ENCODE results near the gene PTPRJ.

PTPRJ gene

DNA sequence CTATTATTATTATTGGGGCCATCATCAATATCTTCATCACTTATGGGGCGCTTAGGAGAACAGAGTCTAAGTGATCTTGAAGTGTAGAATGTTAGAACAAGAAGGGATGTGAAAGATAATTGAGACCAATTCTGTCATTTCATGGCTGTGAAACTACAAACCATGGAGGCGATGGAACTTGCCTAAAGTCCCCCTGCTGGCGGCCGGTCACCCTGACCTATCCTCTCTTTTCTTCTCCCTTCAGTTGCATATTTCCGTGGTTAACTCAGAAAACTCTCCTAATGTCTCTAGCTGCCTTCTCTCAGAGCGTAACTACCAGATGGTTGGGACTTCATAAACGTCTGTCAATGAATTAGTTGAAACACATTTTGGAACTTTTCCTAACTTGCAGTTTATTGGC is 229.7 kb downstream of the PTPRJ start:
- CTCF ChIA-PET: interaction anchor here (2.3 kb wide), 1 partner anchor 10 kb away, joined by 5 read pairs; no protein-coding TSS in a partner anchor
- TF ChIP-seq, protein P1, sequence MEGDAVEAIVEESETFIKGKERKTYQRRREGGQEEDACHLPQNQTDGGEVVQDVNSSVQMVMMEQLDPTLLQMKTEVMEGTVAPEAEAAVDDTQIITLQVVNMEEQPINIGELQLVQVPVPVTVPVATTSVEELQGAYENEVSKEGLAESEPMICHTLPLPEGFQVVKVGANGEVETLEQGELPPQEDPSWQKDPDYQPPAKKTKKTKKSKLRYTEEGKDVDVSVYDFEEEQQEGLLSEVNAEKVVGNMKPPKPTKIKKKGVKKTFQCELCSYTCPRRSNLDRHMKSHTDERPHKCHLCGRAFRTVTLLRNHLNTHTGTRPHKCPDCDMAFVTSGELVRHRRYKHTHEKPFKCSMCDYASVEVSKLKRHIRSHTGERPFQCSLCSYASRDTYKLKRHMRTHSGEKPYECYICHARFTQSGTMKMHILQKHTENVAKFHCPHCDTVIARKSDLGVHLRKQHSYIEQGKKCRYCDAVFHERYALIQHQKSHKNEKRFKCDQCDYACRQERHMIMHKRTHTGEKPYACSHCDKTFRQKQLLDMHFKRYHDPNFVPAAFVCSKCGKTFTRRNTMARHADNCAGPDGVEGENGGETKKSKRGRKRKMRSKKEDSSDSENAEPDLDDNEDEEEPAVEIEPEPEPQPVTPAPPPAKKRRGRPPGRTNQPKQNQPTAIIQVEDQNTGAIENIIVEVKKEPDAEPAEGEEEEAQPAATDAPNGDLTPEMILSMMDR (IDR thresholded peaks at IDR 0.05; ENCODE audit: control extremely low read depth, extremely low read depth, low read depth, missing control alignments): no peak
- POLR2A ChIA-PET: no interaction called here
- DNase-seq (ENCODE audit: extremely low spot score): no peak

DNA sequence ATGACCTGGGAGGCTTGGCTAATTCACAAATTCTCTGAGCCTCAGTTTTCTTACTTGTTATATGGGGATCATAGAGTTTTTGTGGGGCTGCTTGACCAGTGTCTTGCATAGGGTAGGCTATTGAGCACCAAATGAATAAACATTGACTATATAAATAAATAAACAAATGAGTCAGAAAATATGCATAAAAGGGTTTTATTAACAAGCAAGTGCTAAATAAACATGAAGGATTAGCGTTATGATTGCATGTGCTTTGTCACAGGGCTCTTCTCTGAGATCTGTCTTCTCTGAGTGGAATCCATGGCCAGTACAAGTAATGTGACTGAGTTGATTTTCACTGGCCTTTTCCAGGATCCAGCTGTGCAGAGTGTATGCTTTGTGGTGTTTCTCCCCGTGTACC is 236.2 kb downstream of the PTPRJ start, which contains the start of gene OR4B1:
Gene OR4B1, plus strand, starts transcription at position 301 of the 400 bp plus-strand sequence. Its CDS starts 0 bp downstream, at position 301.
- TF ChIP-seq, protein P1 (IDR thresholded peaks at IDR 0.05; ENCODE audit: control extremely low read depth, extremely low read depth, low read depth, missing control alignments): no peak
- DNase-seq (ENCODE audit: extremely low spot score): no peak

More for the DNA sequence above, 236.2 kb downstream of the PTPRJ start, which contains the start of gene OR4B1:
- ChIA-PET CTCF (no interaction called here), POLR2A (no interaction called here)

Data from GM10248 (cell line).